ENCODE results near the gene EEF1A2.

The EEF1A2 gene

DNA sequence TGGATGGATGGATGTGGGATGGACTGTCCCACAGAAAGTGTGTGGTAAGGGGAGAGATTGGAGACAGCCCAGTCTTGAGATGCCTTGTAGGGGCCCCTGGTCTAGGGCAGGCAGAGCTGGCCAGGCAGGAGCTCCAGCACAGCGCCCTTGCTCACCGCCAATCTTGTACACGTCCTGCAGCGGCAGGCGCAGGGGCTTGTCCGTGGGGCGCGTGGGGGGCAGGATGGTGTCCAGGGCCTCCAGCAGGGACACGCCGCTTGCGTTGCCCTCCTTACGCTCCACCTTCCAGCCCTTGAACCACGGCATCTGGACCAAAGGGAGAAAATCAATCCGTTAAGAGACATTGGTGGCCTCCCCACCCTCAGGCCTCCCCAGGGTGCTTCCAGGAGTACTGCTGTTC, 5.9 kb downstream of the EEF1A2 start:
- TF ChIP-seq, protein P1, sequence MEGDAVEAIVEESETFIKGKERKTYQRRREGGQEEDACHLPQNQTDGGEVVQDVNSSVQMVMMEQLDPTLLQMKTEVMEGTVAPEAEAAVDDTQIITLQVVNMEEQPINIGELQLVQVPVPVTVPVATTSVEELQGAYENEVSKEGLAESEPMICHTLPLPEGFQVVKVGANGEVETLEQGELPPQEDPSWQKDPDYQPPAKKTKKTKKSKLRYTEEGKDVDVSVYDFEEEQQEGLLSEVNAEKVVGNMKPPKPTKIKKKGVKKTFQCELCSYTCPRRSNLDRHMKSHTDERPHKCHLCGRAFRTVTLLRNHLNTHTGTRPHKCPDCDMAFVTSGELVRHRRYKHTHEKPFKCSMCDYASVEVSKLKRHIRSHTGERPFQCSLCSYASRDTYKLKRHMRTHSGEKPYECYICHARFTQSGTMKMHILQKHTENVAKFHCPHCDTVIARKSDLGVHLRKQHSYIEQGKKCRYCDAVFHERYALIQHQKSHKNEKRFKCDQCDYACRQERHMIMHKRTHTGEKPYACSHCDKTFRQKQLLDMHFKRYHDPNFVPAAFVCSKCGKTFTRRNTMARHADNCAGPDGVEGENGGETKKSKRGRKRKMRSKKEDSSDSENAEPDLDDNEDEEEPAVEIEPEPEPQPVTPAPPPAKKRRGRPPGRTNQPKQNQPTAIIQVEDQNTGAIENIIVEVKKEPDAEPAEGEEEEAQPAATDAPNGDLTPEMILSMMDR (IDR thresholded peaks at IDR 0.05; ENCODE audit: low read length), result no peak
- TF ChIP-seq EZH2 (IDR thresholded peaks at IDR 0.05; ENCODE audit: borderline replicate concordance, low read length), result no peak
- Histone ChIP-seq H3K4me3 (ENCODE audit: low read depth, low read length, poor library complexity, severe bottlenecking) (no peak overlapping the region), H3K36me3 (ENCODE audit: insufficient read depth, low read length) (no peaks in the 10 kb centered on the region)

DNA sequence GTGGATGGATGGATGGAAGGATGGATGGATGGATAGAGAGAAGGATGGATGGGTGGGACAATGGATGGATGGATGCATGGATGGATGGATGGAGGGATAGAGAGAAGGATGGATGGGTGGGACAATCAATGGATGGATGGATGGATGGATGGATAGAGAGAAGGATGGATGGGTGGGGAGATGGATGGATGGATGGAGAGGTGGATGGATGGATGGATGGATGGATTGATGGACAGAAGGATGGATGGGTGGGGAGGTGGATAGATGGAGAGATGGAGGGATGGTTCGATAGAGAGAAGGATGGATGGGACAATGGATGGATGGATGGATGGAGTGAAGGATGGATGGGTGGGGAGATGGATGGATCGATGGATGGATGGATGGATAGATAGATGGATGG, 6.4 kb downstream of the EEF1A2 start:
- H3K27ac ChIP-seq (ENCODE audit: low read depth, low read length, poor library complexity, severe bottlenecking), result no peak overlapping the region
- H3K79me2 ChIP-seq (ENCODE audit: insufficient read depth, low read length), result no peaks in the 10 kb centered on the region
- H3K4me2 ChIP-seq (ENCODE audit: low read length), result no peak overlapping the region
- no peaks in the 10 kb centered on the region for H4K20me1 ChIP-seq (ENCODE audit: insufficient read depth, low read length)
- no peaks in the 10 kb centered on the region for H3F3A ChIP-seq (ENCODE audit: insufficient read depth, low read length)
- no peak overlapping the region for H3K4me3 ChIP-seq (ENCODE audit: low read depth, low read length, poor library complexity, severe bottlenecking)
- H3K4me1 ChIP-seq (ENCODE audit: insufficient read depth, low read length, severe bottlenecking), result no peaks in the 10 kb centered on the region
- no peak for TF ChIP-seq EZH2 (IDR thresholded peaks at IDR 0.05; ENCODE audit: borderline replicate concordance, low read length)
- TF ChIP-seq, protein P1 (IDR thresholded peaks at IDR 0.05; ENCODE audit: low read length), result no peak
- no peaks in the 10 kb centered on the region for H3K9me3 ChIP-seq (ENCODE audit: low read length)
- no peaks in the 10 kb centered on the region for H3K9me2 ChIP-seq (ENCODE audit: low read depth, low read length)
- no peaks in the 10 kb centered on the region for H3K36me3 ChIP-seq (ENCODE audit: insufficient read depth, low read length)
- H3K27me3 ChIP-seq (ENCODE audit: insufficient read depth, low read length), result no peaks in the 10 kb centered on the region; the same call in 1 of the 2 replicates
- no peak overlapping the region for H3K9ac ChIP-seq (ENCODE audit: low read length)
- no peak overlapping the region for H2AFZ ChIP-seq (ENCODE audit: low read length)

More for the DNA sequence above, 5.9 kb downstream of the EEF1A2 start:
- Histone ChIP-seq H3F3A (ENCODE audit: insufficient read depth, low read length) (no peaks in the 10 kb centered on the region), H3K4me2 (ENCODE audit: low read length) (no peak overlapping the region), H3K4me1 (ENCODE audit: insufficient read depth, low read length, severe bottlenecking) (no peaks in the 10 kb centered on the region), H3K27me3 (ENCODE audit: insufficient read depth, low read length) (no peaks in the 10 kb centered on the region; the same call in 1 of the 2 replicates), H3K9me2 (ENCODE audit: low read depth, low read length) (no peaks in the 10 kb centered on the region), H3K79me2 (ENCODE audit: insufficient read depth, low read length) (no peaks in the 10 kb centered on the region), H4K20me1 (ENCODE audit: insufficient read depth, low read length) (no peaks in the 10 kb centered on the region), H3K27ac (ENCODE audit: low read depth, low read length, poor library complexity, severe bottlenecking) (no peak overlapping the region), H3K9ac (ENCODE audit: low read length) (no peak overlapping the region), H3K9me3 (ENCODE audit: low read length) (no peaks in the 10 kb centered on the region), H2AFZ (ENCODE audit: low read length) (no peak overlapping the region)

GRCh38 chr20:63491635-63492230, 7.2 kb downstream of the EEF1A2 start:
- no peaks in the 10 kb centered on the region for H3F3A ChIP-seq (ENCODE audit: insufficient read depth, low read length)
- no peaks in the 10 kb centered on the region; the same call in 1 of the 2 replicates for H3K27me3 ChIP-seq (ENCODE audit: insufficient read depth, low read length)

More at GRCh38 chr20:63491635-63492230, 7.2 kb downstream of the EEF1A2 start:
- H3K9me3 ChIP-seq (ENCODE audit: low read length), result no peaks in the 10 kb centered on the region
- no peaks in the 10 kb centered on the region for H3K4me1 ChIP-seq (ENCODE audit: insufficient read depth, low read length, severe bottlenecking)
- no peak for TF ChIP-seq EZH2 (IDR thresholded peaks at IDR 0.05; ENCODE audit: borderline replicate concordance, low read length)
- TF ChIP-seq, protein P1 (IDR thresholded peaks at IDR 0.05; ENCODE audit: low read length), result no peak
- no peaks in the 10 kb centered on the region for H3K79me2 ChIP-seq (ENCODE audit: insufficient read depth, low read length)
- no peaks in the 10 kb centered on the region for H3K9me2 ChIP-seq (ENCODE audit: low read depth, low read length)
- no peak overlapping the region for H3K27ac ChIP-seq (ENCODE audit: low read depth, low read length, poor library complexity, severe bottlenecking)
- no peak overlapping the region for H2AFZ ChIP-seq (ENCODE audit: low read length)
- H3K36me3 ChIP-seq (ENCODE audit: insufficient read depth, low read length), result no peaks in the 10 kb centered on the region
- H3K4me2 ChIP-seq (ENCODE audit: low read length), result no peak overlapping the region
- H4K20me1 ChIP-seq (ENCODE audit: insufficient read depth, low read length), result no peaks in the 10 kb centered on the region
- H3K4me3 ChIP-seq (ENCODE audit: low read depth, low read length, poor library complexity, severe bottlenecking), result no peak overlapping the region
- no peak overlapping the region for H3K9ac ChIP-seq (ENCODE audit: low read length)

Data from OCI-LY1 (cell line).